Transverse colon (tissue), 4 donors: Measurements from ENCODE around the gene CAD.

Experiments used
- POLR2AphosphoS5 ChIP-seq, 3 donors: sonication (generic); formaldehyde crosslinking; IDR thresholded peaks; one replicate each; pipeline ENCODE4 v1.6.1; 2016; ENCODE audit warnings: antibody characterized with exemption in 3 of 3
- TF ChIP-seq, protein P1 (sequence below), 5 experiments: fragments of 200-600 bp in 3 of 5; fragments of 450-650 bp in 2 of 5; sonication (generic) in 3 of 5; IDR thresholded peaks; 1 replicate in 2 of 5; 2 replicates in 3 of 5; pipeline ENCODE4 v1.5.1; 2016 to 2017; ENCODE audit warnings: antibody characterized with exemption in 5 of 5, inconsistent platforms in 3 of 5, mild to moderate bottlenecking in 2 of 5, moderate library complexity in 1 of 5

DNA sequence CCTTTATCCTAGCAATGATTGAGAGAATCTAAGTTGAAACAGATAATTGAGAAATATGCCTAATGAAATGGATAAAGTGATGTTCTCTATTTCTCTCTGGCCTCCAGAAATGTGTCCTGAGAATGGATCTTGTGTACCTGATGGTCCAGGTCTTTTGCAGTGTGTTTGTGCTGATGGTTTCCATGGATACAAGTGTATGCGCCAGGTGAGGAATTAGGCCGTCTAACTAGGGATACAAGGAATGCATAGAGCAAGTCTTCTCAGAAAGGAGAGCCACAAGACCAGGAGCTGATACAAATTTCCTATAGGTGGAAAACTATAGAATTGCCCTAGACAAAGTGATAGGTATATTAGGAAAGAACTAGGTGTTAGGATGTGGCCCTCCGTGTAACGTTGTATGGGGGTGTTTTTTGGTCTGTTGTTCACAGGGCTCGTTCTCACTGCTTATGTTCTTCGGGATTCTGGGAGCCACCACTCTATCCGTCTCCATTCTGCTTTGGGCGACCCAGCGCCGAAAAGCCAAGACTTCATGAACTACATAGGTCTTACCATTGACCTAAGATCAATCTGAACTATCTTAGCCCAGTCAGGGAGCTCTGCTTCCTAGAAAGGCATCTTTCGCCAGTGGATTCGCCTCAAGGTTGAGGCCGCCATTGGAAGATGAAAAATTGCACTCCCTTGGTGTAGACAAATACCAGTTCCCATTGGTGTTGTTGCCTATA lies 592 bp upstream of the CAD start:
- TF ChIP-seq, protein P1, sequence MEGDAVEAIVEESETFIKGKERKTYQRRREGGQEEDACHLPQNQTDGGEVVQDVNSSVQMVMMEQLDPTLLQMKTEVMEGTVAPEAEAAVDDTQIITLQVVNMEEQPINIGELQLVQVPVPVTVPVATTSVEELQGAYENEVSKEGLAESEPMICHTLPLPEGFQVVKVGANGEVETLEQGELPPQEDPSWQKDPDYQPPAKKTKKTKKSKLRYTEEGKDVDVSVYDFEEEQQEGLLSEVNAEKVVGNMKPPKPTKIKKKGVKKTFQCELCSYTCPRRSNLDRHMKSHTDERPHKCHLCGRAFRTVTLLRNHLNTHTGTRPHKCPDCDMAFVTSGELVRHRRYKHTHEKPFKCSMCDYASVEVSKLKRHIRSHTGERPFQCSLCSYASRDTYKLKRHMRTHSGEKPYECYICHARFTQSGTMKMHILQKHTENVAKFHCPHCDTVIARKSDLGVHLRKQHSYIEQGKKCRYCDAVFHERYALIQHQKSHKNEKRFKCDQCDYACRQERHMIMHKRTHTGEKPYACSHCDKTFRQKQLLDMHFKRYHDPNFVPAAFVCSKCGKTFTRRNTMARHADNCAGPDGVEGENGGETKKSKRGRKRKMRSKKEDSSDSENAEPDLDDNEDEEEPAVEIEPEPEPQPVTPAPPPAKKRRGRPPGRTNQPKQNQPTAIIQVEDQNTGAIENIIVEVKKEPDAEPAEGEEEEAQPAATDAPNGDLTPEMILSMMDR (IDR thresholded peaks at IDR 0.05), result no peak
- TF ChIP-seq POLR2AphosphoS5 (IDR thresholded peaks at IDR 0.05), result no peak
